Left colon (tissue), 2 donors: ENCODE data around the gene SLC12A6. TPM values are rescaled to one million over a fixed set of nuclear protein-coding genes. Genes with fewer than 3 reads are reported as not detected.
"Not testable (repeated sequence)": the region's sequence is repeated elsewhere in the genome, so short reads cannot be mapped to it uniquely, and the experiment has no call there.

Experiments used
- ATAC-seq: fragments of 200-7000 bp; cut with Tn5 transposase; one replicate; pipeline ENCODE4 v1.9.1; 2020; ENCODE audit warnings: mild to moderate bottlenecking, moderate library complexity
- DNase-seq, 2 donors: peaks; one replicate each; pipeline ENCODE4 v3.0.0-alpha.2; 2020
- intact Hi-C, 2 donors: fragments of 100-400 bp; cut with DNase I in 1 of 2; cut with micrococcal nuclease in 1 of 2; formaldehyde crosslinking; loops; one replicate each; pipeline versions ENCODE4 v1.11.2 to v1.14.0; 2022; cut with DNase I, micrococcal nuclease
- long read RNA-seq: library from polyadenylated mRNA; unstranded; transcript quantifications from one replicate; pipeline ENCODE4 v2.0.0, GENCODE V29; 2021
- total RNA-seq, 2 donors: library from RNA; stranded (reverse); fragmentation: NEBNext Ultra II Directional; extraction: Animal tissue kit (Norgen Biotek cat#: 25700); gene quantifications; one replicate each; pipeline ENCODE4 v1.2.1, GENCODE V29; 2021
- donor health status: DM: no; HTN: no; CAD: no.
- donor health status: DM: yes; HTN: yes; CAD: no.

The SLC12A6 gene
- total RNA-seq = 10 to 100 TPM; 13.9 to 19.2 TPM
- long read RNA-seq, full-length matches to known transcripts = 3 of 7 reads
- long read RNA-seq, partial matches to known transcripts = 2 of 7 reads
- long read RNA-seq, other reads (novel, unspliced or antisense) = 2 of 7 reads

GRCh38 chr15:34337557-34338306 lies at the start of gene SLC12A6:
Gene SLC12A6, minus strand, starts transcription at chr15:34337781. Its CDS starts 1,101 bp downstream, at chr15:34336680.
- DNase-seq (peak; percentile 88 to 95), ATAC-seq (peak; percentile 96)
- intact Hi-C loops = no loop called here

DNA sequence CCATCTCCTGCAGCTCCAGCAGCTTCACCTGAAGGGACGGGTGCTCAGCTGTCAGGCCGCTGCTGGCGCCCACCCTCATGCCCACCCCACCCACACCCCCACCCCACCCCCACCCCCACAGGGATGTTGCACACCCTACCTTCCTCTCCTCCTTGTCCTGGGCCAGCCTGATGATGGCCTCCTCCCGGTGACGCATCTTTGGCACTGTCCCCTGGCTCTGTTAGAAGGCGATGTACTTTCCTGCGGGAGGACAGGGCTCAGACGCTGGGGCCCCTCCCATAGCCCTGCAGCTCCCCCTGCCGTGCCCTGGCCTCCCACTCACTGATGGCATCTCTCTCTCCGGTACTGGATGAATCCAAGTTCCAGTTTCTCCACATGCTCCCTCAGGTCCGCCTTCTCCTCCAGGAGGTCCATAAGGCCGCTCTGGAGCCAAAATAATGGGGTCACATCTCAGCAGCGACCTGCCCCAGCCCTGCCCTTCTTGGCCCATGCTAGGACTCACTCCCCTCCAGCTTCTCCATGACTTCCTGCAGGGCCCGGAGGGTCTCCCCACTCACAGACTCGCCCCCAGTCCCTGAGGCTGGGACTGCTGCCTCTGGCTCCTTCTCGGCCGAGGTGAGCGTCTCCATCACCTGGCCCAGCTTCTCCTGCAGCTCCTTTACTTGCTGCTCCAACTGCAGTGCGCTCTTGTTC lies 44.4 kb upstream of the SLC12A6 start:
- DNase-seq, ATAC-seq, intact Hi-C loops: not testable (repeated sequence)

GRCh38 chr15:34380491-34380890 lies 42.9 kb upstream of the SLC12A6 start:
- intact Hi-C loops, DNase-seq, ATAC-seq: not testable (repeated sequence)

DNA sequence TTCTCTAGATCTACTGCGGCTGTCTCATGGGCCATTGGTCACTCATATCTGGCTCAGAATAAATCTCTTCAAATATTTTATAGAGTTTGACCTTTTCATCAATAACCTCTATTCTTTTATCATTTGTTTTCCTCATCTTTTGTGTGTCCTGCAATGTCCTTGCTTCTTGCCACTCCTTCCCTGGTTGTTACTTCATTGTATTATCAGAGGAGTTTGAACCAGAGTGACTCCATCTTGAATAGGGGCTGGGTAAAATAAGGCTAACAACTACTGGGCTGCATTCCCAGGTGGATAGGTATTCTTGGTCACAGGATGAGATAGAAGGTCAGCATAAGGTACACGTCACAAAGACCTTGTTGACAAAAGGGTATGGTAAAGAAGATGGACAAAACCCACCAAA lies 39.3 kb upstream of the SLC12A6 start:
- DNase-seq = no peak
- no peak for ATAC-seq
- intact Hi-C loops = no loop called here

- ATAC-seq, intact Hi-C loops, DNase-seq: not testable (repeated sequence)
Measured at GRCh38 chr15:34375541-34375940, 38.0 kb upstream of the SLC12A6 start.

- intact Hi-C loops = no loop called here
- DNase-seq (no peak), ATAC-seq (no peak)
Measured at GRCh38 chr15:34374816-34375215, 37.2 kb upstream of the SLC12A6 start.

DNA sequence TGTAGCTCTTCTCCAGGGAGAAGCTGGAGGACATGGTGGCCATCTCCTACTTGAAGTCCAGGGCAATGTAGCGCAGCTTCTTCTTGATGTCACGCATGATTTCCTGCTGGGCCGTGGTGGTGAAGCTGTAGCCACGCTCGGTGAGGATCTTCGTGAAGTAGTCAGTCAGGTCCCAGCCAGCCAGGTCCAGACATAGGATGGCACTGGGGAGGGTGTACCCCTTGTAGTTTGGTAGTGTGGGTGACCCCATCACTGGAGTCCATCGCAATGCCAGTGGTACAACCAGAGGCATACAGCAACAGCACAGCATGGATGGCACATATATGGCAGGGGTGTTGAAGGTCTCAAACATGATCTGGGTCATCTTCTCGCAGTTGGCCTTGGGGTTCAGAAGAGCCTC lies 36.4 kb upstream of the SLC12A6 start:
- ATAC-seq (no peak), DNase-seq (no peak)
- intact Hi-C loops = no loop called here

DNA sequence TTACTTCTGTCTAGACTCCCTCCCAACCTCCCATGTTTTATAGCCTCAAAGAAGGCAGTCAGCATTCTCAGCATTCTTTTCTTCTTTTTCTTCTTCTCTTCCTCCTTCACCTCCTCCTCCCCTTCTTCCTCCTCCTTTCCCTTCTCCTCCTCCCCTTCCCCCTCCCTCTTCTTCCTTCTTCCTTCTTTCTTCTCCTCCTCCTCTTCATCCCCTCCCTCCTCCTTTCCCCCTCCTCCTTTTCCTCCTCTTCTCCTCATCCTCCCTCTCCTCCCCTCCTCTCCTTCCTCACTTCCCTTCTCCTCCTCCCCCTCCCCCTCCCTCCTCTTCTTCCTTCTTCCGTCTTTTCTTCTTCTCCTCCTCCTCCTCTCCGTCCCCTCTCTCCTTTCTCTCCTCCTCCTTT lies 33.1 kb upstream of the SLC12A6 start:
- ATAC-seq (no peak), DNase-seq (no peak)
- intact Hi-C loops = no loop called here

DNA sequence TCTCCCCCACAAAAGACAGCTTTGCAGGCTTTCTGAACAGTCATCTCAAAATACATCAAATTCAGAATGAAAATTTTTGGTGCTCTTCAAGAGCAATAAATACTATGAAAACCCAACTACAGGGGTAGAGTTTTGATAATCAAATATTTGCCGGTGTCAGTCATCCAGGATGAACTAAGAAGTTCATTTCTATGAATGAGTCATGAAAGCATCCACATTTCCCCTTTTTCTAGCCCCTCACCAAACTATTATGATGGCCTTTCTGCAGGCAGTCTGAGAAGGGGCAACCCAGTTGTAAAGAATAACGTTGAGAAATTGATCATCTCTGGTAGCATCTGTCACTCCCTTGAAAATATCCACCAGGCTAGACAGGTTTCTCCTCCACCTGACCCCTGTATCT lies 32.5 kb upstream of the SLC12A6 start:
- DNase-seq = no peak
- intact Hi-C loops = no loop called here

DNA sequence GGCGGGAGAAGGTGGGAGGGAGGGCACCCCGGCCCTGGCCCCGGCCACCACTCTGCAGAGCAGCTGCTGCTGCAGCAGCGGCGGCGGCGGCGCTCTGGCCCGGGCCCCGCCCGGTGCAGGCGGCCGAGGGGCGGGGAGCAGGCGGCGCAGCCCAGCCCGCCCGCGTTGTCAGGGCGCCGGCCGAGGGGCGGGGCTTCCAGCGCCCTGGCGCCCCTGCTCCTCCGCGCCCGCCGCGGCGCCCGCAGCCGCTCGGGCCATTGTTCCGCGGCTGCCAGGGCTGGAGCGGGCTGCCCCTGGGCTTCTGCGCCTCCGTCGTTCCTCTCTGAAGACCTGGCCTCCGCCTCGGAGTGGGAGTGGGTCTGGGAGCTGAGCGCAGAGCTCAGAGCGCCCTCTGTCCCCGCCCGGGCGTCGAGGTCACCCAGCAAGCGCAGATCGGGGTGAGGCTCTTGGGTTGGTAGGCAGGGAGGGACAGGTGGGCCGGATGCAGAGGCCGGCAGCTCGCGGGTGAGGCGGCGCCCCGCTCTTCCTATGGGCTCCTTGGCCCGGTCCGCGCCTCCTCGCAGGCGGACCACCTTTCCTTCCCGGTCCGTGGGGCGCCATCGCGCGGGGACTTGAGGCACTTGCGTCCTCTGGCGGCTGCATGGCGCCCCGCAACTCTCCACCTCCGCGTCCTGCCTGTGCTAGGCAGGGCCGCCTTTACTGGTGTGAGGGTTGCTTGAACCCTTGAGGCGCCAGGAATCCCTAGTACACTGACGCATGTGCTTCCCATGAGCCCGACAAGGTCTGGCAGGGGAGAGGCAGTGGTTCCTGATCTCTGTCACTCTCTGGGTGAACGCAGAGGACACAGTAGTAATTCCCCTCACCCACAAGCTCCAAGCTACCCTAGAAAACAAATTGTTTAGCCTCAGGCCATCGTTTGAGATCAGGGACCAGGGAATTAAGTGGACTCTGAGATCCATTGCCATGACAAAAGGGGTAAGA lies 29.8 kb upstream of the SLC12A6 start, which contains the start of gene LPCAT4:
Gene LPCAT4, minus strand, starts transcription at position 96 of the 981 bp plus-strand sequence. CDS start 96 bp downstream, outside the sequence.
- intact Hi-C loops = no loop called here
- ATAC-seq (peak; percentile 71), DNase-seq (peak; percentile 87 to 95)

More for the DNA sequence above, 32.5 kb upstream of the SLC12A6 start:
- no peak for ATAC-seq

- DNase-seq = peak; percentile 90 to 92
- peak; percentile 67 for ATAC-seq
- intact Hi-C loops = no loop called here
Measured at GRCh38 chr15:34366271-34367065, 28.9 kb upstream of the SLC12A6 start.

- DNase-seq = no peak
- ATAC-seq = no peak
- intact Hi-C loops = no loop called here
Measured at GRCh38 chr15:34365836-34366235, 28.3 kb upstream of the SLC12A6 start.

- DNase-seq (no peak), ATAC-seq (no peak)
- intact Hi-C loops = no loop called here
Measured at GRCh38 chr15:34365091-34365825, 27.7 kb upstream of the SLC12A6 start.

GRCh38 chr15:34364041-34364440 lies 26.5 kb upstream of the SLC12A6 start:
- ATAC-seq = no peak
- no peak for DNase-seq
- intact Hi-C loops = no loop called here

- ATAC-seq (peak; percentile 69), DNase-seq (peak; percentile 82 to 92)
- intact Hi-C loops = no loop called here
Measured at GRCh38 chr15:34362047-34362773, 24.6 kb upstream of the SLC12A6 start.

- intact Hi-C loops = no loop called here
- ATAC-seq (no peak), DNase-seq (no peak)
Measured at GRCh38 chr15:34361278-34361677, 23.7 kb upstream of the SLC12A6 start.

DNA sequence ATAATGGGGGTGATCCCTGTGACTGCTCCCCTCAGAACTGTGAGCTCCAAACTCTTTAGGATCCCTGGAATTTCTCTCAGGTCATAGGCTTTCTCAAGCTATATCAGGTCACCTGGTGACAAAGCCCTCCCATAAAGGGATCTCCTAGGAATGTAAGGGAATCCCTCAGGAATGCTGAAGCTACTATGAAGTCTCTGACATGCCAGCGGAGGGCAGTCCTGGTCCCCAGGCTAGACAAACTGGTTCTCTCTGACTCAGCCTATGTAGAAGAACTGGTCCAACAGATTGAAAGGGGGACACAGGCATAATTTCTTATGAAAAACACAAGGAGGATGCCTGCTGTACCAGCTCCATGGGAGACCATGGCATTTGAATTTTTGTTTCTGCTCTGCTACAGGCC lies 22.7 kb upstream of the SLC12A6 start:
- no peak for DNase-seq
- intact Hi-C loops = no loop called here
- no peak for ATAC-seq
